ENCODE measurements around the gene RPF1. TPM values are rescaled to one million over a fixed set of nuclear protein-coding genes. Genes with fewer than 3 reads are reported as not detected.

Gene RPF1
- total and polyA plus RNA-seq, 9 donors: 19.5 to 35.2 (median 27.6) TPM

GRCh38 chr1:84489766-84490165, 10.7 kb downstream of the RPF1 start:
- no peak for TF ChIP-seq POLR2A (IDR thresholded peaks at IDR 0.05)
- TF ChIP-seq EP300 (IDR thresholded peaks at IDR 0.05): no peak
- no peak for TF ChIP-seq CTCF (IDR thresholded peaks at IDR 0.05)
- Histone ChIP-seq H3K4me3 (no peak overlapping the region), H3K4me1 (ENCODE audit: insufficient read depth) (no peaks in the 10 kb centered on the region), H3K27ac (no peak overlapping the region), H3K36me3 (no peaks in the 10 kb centered on the region), H3K27me3 (no peaks in the 10 kb centered on the region), H3K9me3 (no peaks in the 10 kb centered on the region)
- DNase-seq: no peak
- intact Hi-C loops (cut with DNase I): no loop called here
- 84 to 92% (median 89%) methylated on average over 2 of the region's 2 CpGs for WGBS, 3 donors

GRCh38 chr1:84492726-84493125, 13.7 kb downstream of the RPF1 start:
- intact Hi-C loops (cut with DNase I): no loop called here
- TF ChIP-seq EP300 (IDR thresholded peaks at IDR 0.05) (no peak), POLR2A (IDR thresholded peaks at IDR 0.05) (no peak), CTCF (IDR thresholded peaks at IDR 0.05) (no peak)
- no peaks in the 10 kb centered on the region for H3K36me3 ChIP-seq

GRCh38 chr1:84493747-84494146, 14.7 kb downstream of the RPF1 start:
- intact Hi-C loops (cut with DNase I): no loop called here
- no peaks in the 10 kb centered on the region for H3K27me3 ChIP-seq
- DNase-seq: no peak
- H3K27ac ChIP-seq: no peak overlapping the region
- no peaks in the 10 kb centered on the region for H3K4me1 ChIP-seq (ENCODE audit: insufficient read depth)
- 73 to 83% (median 80%) methylated on average over 1 of the region's 1 CpG for WGBS, 3 donors
- H3K4me3 ChIP-seq: no peak overlapping the region
- no peaks in the 10 kb centered on the region for H3K36me3 ChIP-seq
- no peaks in the 10 kb centered on the region for H3K9me3 ChIP-seq
- TF ChIP-seq POLR2A (IDR thresholded peaks at IDR 0.05) (no peak), CTCF (IDR thresholded peaks at IDR 0.05) (no peak), EP300 (IDR thresholded peaks at IDR 0.05) (no peak)

More at GRCh38 chr1:84492726-84493125, 13.7 kb downstream of the RPF1 start:
- Histone ChIP-seq H3K4me3 (no peak overlapping the region), H3K27me3 (no peaks in the 10 kb centered on the region), H3K4me1 (ENCODE audit: insufficient read depth) (no peaks in the 10 kb centered on the region), H3K9me3 (no peaks in the 10 kb centered on the region), H3K27ac (no peak overlapping the region)
- 60 to 84% (median 77%) methylated on average over 1 of the region's 1 CpG for WGBS, 3 donors
- no peak for DNase-seq

GRCh38 chr1:84496498-84496897, 17.4 kb downstream of the RPF1 start:
- intact Hi-C loops (cut with DNase I): no loop called here
- H3K36me3 ChIP-seq: no peaks in the 10 kb centered on the region
- TF ChIP-seq POLR2A (IDR thresholded peaks at IDR 0.05) (no peak), CTCF (IDR thresholded peaks at IDR 0.05) (no peak), EP300 (IDR thresholded peaks at IDR 0.05) (no peak)

More at GRCh38 chr1:84496498-84496897, 17.4 kb downstream of the RPF1 start:
- 73 to 90% (median 76%) methylated on average over 3 of the region's 3 CpGs for WGBS, 3 donors
- no peaks in the 10 kb centered on the region for H3K27me3 ChIP-seq
- no peak for DNase-seq
- no peak overlapping the region for H3K4me3 ChIP-seq
- no peaks in the 10 kb centered on the region for H3K4me1 ChIP-seq (ENCODE audit: insufficient read depth)
- H3K9me3 ChIP-seq: no peaks in the 10 kb centered on the region
- no peak overlapping the region for H3K27ac ChIP-seq

Data from ovary (tissue), 9 donors.